H1 (cell line): ENCODE results near the gene CACNA1C. TPM values are rescaled to one million over a fixed set of nuclear protein-coding genes. Genes with fewer than 3 reads are reported as not detected.

ENCODE experiments used
- ASH2L ChIP-seq: fragments of 200-600, 300-600 bp; sonication (generic); IDR thresholded peaks from one replicate; pipeline ENCODE4 v1.7.1; 2017; ENCODE audit warnings: low read length
- BRCA1 ChIP-seq: IDR thresholded peaks from 2 replicates; pipeline ENCODE4 v1.6.1; 2012; ENCODE audit warnings: low read depth, low read length, improper control_type of control experiment
- GABPA ChIP-seq: IDR thresholded peaks from 2 replicates; pipeline ENCODE4 v1.6.1; 2011; ENCODE audit warnings: mild to moderate bottlenecking, low read length, moderate library complexity, borderline replicate concordance; ENCODE audit not compliant: insufficient read depth
- HDAC6 ChIP-seq: IDR thresholded peaks from one replicate; pipeline ENCODE4 v1.7.1; 2012; ENCODE audit warnings: low read depth, mild to moderate bottlenecking, inconsistent platforms, low read length, moderate library complexity
- JUND ChIP-seq: IDR thresholded peaks from 2 replicates; pipeline ENCODE4 v1.6.1; 2011; ENCODE audit warnings: mild to moderate bottlenecking, improper control_type of control experiment, low read length
- KDM5A ChIP-seq: fragments of 200-600 bp; IDR thresholded peaks from 2 replicates; pipeline ENCODE4 v1.7.1; 2012; ENCODE audit warnings: mild to moderate bottlenecking, low read length, inconsistent platforms, mixed read lengths
- RNF2 ChIP-seq: fragments of 200-900, 300-1000 bp; sonication (generic); IDR thresholded peaks from 2 replicates; pipeline ENCODE4 v1.7.1; 2016; ENCODE audit warnings: borderline replicate concordance, low read depth, mild to moderate bottlenecking, antibody characterized with exemption, low read length; ENCODE audit not compliant: poor library complexity, severe bottlenecking; ENCODE audit errors: missing control alignments
- SP1 ChIP-seq: IDR thresholded peaks from 2 replicates; pipeline ENCODE4 v1.6.1; 2011; ENCODE audit warnings: low read depth, low read length
- polyA plus RNA-seq, 7 experiments: library from polyadenylated mRNA; depleted of rRNA in 3 of 7; stranded (reverse) in 5 of 7; unstranded in 2 of 7; fragments of >200 nt in 5 of 7; fragments of 200-250 nt in 2 of 7; gene quantifications; 1 replicate in 5 of 7; 2 replicates in 1 of 7; 4 replicates in 1 of 7; pipeline versions ENCODE4 v1.2.1 to v1.2.3, GENCODE V29; 2011 to 2013; ENCODE audit warnings: missing spikeins in 2 of 7, mixed read lengths in 2 of 7
- total RNA-seq: library from RNA; stranded (reverse); fragmentation: NEBNext Ultra II Directional; extraction: Animal tissue kit (Norgen Biotek cat#: 25700); gene quantifications from 2 replicates; pipeline ENCODE4 v1.2.1, GENCODE V29; 2021
- TF ChIP-seq, protein P1 (sequence below): fragments of 300-600 bp; sonication (generic); IDR thresholded peaks from 2 replicates; pipeline ENCODE4 v1.7.1; 2012; ENCODE audit warnings: low read length, moderate library complexity, mild to moderate bottlenecking, inconsistent platforms; ENCODE audit not compliant: insufficient replicate concordance
- TF ChIP-seq, protein P2 (sequence below): IDR thresholded peaks from 2 replicates; pipeline ENCODE4 v1.6.1; 2011; ENCODE audit warnings: low read depth, mild to moderate bottlenecking, low read length; ENCODE audit not compliant: insufficient read depth

Gene CACNA1C
- total and polyA plus RNA-seq, 2 of the 8 experiments (the other 6 are each of a cell fraction or from before 2014, with no cell fraction given), result 1.3 TPM

DNA sequence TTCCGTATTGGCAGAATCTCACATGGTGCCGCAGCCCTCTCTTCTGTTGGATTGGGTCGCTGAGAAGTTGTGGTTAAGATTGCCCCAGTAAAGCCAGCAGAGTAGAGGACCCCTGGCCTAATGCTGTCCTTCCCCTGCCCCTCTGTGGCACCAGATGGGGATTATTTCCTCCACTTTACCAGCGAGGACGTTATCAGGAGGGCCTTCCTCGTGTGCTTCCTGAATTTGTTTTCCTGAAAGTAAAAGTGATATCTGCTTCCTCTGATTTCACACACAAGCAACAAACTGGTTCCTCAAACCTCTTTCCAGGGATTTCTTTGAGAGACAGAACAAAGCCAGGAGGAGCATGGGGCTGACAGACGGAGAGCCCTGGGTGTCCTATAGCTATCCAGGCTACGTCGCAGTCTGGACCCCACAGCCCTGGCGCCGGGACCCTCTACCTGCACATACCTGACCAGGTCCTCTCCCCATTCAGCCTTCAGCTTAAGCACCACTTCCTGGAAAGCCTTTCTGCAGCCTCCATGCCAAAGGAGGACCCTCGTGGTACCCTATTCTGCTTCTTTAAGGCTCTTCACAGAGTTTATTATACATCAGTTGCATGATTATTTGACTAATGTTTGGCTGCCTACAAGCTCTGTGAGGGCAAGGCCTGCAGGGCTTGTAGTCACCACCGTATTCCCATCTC, 427.2 kb downstream of the CACNA1C start (continued):
- TF ChIP-seq, protein P1, sequence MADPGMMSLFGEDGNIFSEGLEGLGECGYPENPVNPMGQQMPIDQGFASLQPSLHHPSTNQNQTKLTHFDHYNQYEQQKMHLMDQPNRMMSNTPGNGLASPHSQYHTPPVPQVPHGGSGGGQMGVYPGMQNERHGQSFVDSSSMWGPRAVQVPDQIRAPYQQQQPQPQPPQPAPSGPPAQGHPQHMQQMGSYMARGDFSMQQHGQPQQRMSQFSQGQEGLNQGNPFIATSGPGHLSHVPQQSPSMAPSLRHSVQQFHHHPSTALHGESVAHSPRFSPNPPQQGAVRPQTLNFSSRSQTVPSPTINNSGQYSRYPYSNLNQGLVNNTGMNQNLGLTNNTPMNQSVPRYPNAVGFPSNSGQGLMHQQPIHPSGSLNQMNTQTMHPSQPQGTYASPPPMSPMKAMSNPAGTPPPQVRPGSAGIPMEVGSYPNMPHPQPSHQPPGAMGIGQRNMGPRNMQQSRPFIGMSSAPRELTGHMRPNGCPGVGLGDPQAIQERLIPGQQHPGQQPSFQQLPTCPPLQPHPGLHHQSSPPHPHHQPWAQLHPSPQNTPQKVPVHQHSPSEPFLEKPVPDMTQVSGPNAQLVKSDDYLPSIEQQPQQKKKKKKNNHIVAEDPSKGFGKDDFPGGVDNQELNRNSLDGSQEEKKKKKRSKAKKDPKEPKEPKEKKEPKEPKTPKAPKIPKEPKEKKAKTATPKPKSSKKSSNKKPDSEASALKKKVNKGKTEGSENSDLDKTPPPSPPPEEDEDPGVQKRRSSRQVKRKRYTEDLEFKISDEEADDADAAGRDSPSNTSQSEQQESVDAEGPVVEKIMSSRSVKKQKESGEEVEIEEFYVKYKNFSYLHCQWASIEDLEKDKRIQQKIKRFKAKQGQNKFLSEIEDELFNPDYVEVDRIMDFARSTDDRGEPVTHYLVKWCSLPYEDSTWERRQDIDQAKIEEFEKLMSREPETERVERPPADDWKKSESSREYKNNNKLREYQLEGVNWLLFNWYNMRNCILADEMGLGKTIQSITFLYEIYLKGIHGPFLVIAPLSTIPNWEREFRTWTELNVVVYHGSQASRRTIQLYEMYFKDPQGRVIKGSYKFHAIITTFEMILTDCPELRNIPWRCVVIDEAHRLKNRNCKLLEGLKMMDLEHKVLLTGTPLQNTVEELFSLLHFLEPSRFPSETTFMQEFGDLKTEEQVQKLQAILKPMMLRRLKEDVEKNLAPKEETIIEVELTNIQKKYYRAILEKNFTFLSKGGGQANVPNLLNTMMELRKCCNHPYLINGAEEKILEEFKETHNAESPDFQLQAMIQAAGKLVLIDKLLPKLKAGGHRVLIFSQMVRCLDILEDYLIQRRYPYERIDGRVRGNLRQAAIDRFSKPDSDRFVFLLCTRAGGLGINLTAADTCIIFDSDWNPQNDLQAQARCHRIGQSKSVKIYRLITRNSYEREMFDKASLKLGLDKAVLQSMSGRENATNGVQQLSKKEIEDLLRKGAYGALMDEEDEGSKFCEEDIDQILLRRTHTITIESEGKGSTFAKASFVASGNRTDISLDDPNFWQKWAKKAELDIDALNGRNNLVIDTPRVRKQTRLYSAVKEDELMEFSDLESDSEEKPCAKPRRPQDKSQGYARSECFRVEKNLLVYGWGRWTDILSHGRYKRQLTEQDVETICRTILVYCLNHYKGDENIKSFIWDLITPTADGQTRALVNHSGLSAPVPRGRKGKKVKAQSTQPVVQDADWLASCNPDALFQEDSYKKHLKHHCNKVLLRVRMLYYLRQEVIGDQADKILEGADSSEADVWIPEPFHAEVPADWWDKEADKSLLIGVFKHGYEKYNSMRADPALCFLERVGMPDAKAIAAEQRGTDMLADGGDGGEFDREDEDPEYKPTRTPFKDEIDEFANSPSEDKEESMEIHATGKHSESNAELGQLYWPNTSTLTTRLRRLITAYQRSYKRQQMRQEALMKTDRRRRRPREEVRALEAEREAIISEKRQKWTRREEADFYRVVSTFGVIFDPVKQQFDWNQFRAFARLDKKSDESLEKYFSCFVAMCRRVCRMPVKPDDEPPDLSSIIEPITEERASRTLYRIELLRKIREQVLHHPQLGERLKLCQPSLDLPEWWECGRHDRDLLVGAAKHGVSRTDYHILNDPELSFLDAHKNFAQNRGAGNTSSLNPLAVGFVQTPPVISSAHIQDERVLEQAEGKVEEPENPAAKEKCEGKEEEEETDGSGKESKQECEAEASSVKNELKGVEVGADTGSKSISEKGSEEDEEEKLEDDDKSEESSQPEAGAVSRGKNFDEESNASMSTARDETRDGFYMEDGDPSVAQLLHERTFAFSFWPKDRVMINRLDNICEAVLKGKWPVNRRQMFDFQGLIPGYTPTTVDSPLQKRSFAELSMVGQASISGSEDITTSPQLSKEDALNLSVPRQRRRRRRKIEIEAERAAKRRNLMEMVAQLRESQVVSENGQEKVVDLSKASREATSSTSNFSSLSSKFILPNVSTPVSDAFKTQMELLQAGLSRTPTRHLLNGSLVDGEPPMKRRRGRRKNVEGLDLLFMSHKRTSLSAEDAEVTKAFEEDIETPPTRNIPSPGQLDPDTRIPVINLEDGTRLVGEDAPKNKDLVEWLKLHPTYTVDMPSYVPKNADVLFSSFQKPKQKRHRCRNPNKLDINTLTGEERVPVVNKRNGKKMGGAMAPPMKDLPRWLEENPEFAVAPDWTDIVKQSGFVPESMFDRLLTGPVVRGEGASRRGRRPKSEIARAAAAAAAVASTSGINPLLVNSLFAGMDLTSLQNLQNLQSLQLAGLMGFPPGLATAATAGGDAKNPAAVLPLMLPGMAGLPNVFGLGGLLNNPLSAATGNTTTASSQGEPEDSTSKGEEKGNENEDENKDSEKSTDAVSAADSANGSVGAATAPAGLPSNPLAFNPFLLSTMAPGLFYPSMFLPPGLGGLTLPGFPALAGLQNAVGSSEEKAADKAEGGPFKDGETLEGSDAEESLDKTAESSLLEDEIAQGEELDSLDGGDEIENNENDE, result no peak
- TF ChIP-seq HDAC6 (no peak), JUND (no peak), ASH2L (no peak), BRCA1 (no peak), SP1 (no peak), GABPA (no peak), KDM5A (no peak), RNF2 (no peak)
- TF ChIP-seq, protein P2, sequence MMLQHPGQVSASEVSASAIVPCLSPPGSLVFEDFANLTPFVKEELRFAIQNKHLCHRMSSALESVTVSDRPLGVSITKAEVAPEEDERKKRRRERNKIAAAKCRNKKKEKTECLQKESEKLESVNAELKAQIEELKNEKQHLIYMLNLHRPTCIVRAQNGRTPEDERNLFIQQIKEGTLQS, result no peak
